Uterus (tissue), 4 donors: Measurements from ENCODE around the gene ZNF581. TPM values are rescaled to one million over a fixed set of nuclear protein-coding genes. Genes with fewer than 3 reads are reported as not detected.

Source experiments
- DNase-seq, 2 donors: peaks; one replicate each; pipeline ENCODE4 v3.0.0-alpha.2; 2019 to 2020
- H3K27ac ChIP-seq, 2 donors: fragments of 200-600 bp; sonication (generic); 1 replicate in 1 of 2; 2 replicates in 1 of 2; pipeline ENCODE4 v1.5.1; 2016 to 2018
- H3K27me3 ChIP-seq, 2 donors: fragments of 200-600 bp; sonication (generic); one replicate each; pipeline ENCODE4 v1.5.1; 2018 to 2019; ENCODE audit warnings: control low read depth in 1 of 2
- H3K36me3 ChIP-seq, 2 donors: fragments of 200-600 bp; sonication (generic); one replicate each; pipeline ENCODE4 v1.5.1; 2019; ENCODE audit warnings: control low read depth in 1 of 2
- H3K4me1 ChIP-seq, 2 donors: fragments of 200-600 bp; sonication (generic); one replicate each; pipeline ENCODE4 v1.5.1; 2018 to 2019; ENCODE audit warnings: control low read depth in 1 of 2
- H3K4me3 ChIP-seq, 2 donors: fragments of 200-600 bp; sonication (generic); 1 replicate in 1 of 2; 2 replicates in 1 of 2; pipeline ENCODE4 v1.5.1; 2018 to 2019; ENCODE audit warnings: mild to moderate bottlenecking in 1 of 2
- H3K9me3 ChIP-seq, 2 donors: fragments of 200-600 bp; sonication (generic); one replicate each; pipeline ENCODE4 v1.5.1; 2019; ENCODE audit warnings: control low read depth in 1 of 2
- POLR2A ChIP-seq, 2 donors: fragments of 450-650 bp; IDR thresholded peaks; one replicate each; pipeline ENCODE4 v1.6.1; 2016; ENCODE audit warnings: antibody characterized with exemption in 2 of 2, mild to moderate bottlenecking in 1 of 2, moderate library complexity in 1 of 2
- intact Hi-C: fragments of 100-400 bp; cut with DNase I; formaldehyde crosslinking; loops from one replicate; pipeline ENCODE4 v1.15.1; 2023; ENCODE audit warnings: low total_unique reads
- total RNA-seq, 4 donors: library from RNA; depleted of rRNA in 3 of 4; stranded (reverse); fragments of >200 nt in 3 of 4; gene quantifications; one replicate each; pipeline versions ENCODE4 v1.1.0 to v1.2.4, GENCODE V29; 2014 to 2023
- TF ChIP-seq, protein P1 (sequence below), 4 experiments: fragments of 200-600 bp in 2 of 4; fragments of 450-650 bp in 2 of 4; sonication (generic) in 2 of 4; IDR thresholded peaks; one replicate each; pipeline ENCODE4 v1.5.1; 2016 to 2019; ENCODE audit warnings: antibody characterized with exemption in 4 of 4, mild to moderate bottlenecking in 2 of 4, moderate library complexity in 1 of 4
- donor health status: DM: yes; HTN: yes; CAD: no.

ZNF581 gene
- total RNA-seq, 4 donors from 2014 or later = 2.8 to 30.3 (median 12.8) TPM

DNA sequence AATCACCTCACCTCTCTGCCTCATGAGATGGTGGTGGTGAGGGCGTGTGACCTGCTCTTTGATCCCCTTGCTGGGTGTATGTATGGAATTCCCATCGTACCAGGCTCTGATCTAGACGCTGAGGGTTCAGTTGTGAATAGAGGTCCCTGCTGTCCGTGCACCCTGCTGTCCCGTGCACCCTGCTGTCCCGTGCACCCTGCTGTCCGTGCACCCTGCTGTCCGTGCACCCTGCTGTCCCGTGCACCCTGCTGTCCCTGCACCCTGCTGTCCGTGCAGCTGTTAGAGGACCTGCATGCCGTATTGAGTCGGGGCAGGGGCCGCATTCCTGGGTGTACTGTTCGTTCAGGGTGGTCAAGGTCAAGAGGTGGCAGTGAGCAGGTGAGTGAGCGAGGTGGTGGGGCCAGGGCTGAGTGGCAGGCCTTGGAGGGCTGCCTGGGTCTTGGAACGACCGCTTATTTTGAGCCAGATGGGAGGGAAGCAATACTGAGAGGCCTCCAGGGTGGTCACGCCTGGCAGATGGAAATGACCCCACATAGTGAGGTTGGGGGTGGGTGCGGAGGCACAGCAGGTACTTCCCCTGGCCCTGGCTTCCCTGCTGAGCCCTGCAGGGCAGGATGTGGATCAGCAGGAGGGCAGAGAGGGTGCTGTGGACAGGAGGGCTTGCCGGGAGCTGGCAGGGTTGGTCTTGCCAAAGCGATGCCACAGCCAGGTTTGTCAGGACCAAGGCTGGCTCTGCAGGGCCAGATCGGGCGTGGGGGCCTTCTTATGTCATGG lies 27.0 kb downstream of the ZNF581 start:
- H3K27ac ChIP-seq = no peak overlapping the region
- H3K4me1 ChIP-seq = peaks cover 0 to 7% of the 10 kb centered on the region in 2 donors
- intact Hi-C loops = no loop called here
- no peak overlapping the region for H3K4me3 ChIP-seq
- H3K27me3 ChIP-seq = no peaks in the 10 kb centered on the region
- no peak for TF ChIP-seq POLR2A (IDR thresholded peaks at IDR 0.05)
- TF ChIP-seq, protein P1, sequence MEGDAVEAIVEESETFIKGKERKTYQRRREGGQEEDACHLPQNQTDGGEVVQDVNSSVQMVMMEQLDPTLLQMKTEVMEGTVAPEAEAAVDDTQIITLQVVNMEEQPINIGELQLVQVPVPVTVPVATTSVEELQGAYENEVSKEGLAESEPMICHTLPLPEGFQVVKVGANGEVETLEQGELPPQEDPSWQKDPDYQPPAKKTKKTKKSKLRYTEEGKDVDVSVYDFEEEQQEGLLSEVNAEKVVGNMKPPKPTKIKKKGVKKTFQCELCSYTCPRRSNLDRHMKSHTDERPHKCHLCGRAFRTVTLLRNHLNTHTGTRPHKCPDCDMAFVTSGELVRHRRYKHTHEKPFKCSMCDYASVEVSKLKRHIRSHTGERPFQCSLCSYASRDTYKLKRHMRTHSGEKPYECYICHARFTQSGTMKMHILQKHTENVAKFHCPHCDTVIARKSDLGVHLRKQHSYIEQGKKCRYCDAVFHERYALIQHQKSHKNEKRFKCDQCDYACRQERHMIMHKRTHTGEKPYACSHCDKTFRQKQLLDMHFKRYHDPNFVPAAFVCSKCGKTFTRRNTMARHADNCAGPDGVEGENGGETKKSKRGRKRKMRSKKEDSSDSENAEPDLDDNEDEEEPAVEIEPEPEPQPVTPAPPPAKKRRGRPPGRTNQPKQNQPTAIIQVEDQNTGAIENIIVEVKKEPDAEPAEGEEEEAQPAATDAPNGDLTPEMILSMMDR (IDR thresholded peaks at IDR 0.05) = no peak
- no peak for DNase-seq
- no peaks in the 10 kb centered on the region for H3K36me3 ChIP-seq
- no peaks in the 10 kb centered on the region for H3K9me3 ChIP-seq

DNA sequence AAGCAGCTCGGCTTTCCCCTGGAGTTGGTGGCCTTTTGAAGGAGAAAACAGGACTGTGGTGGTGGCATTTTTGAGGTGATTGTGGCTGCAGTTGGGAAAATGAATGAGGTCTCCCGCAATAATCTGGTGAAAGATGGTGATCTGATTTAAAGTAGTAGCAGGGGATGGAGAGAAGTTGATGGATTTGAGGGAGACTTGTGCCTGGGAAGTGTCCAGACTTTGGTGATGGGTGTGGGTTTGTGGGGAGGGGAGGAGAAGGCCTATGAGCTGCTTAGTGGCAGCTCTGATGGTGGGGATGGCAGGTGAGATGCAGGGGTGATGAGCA lies 27.6 kb downstream of the ZNF581 start:
- Histone ChIP-seq H3K4me1 (peaks cover 0 to 7% of the 10 kb centered on the region in 2 donors), H3K9me3 (no peaks in the 10 kb centered on the region), H3K36me3 (no peaks in the 10 kb centered on the region), H3K4me3 (no peak overlapping the region), H3K27ac (no peak overlapping the region), H3K27me3 (no peaks in the 10 kb centered on the region)
- no peak for DNase-seq
- TF ChIP-seq, protein P1 (IDR thresholded peaks at IDR 0.05) = no peak
- no peak for TF ChIP-seq POLR2A (IDR thresholded peaks at IDR 0.05)
- intact Hi-C loops = no loop called here

DNA sequence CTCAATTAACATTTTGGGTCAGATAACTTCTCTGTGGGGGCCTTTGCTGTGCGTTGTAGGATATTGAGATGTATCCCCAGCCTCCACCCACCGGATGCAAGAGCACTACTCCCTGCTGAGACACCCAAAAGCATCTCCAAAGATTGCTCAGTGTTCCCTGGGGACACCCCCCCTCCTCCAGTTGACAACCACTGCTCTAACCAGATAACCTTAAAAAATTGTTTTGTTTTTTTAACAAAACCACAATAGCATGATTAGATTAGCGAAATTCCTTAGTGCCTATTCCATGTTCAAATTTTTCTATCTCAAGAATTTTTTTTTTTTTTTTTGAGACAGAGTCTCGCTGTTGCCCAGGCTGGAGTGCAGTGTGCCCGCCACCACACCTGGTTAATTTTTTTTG lies 29.0 kb downstream of the ZNF581 start:
- Histone ChIP-seq H3K27me3 (no peaks in the 10 kb centered on the region), H3K36me3 (no peaks in the 10 kb centered on the region), H3K4me1 (peaks cover 7 to 13% of the 10 kb centered on the region in 2 donors), H3K4me3 (no peak overlapping the region), H3K9me3 (no peaks in the 10 kb centered on the region), H3K27ac (no peak overlapping the region)
- intact Hi-C loops = no loop called here
- TF ChIP-seq, protein P1 (IDR thresholded peaks at IDR 0.05) = no peak
- TF ChIP-seq POLR2A (IDR thresholded peaks at IDR 0.05) = no peak
- DNase-seq = no peak

DNA sequence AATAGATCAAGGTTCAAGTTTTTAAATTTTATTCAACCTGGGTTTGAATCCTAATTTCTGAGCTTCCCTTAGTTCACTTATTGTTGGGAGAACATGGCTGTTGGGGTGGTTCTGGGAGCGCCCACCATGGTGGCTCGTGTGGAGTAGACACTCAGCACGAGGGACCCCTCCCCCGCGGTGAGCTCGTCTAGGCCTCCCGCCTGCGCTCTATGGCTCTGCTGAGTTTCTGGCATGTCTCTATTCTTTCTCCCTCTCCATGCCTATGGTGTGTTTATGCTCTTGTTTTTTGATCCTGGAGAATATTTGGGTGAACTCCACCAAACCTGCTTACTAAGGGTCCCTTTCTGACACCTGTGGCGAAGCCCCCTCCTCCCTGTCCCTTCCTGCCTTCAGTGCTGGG lies 30.0 kb downstream of the ZNF581 start:
- Histone ChIP-seq H3K9me3 (no peaks in the 10 kb centered on the region), H3K27ac (no peak overlapping the region), H3K36me3 (no peaks in the 10 kb centered on the region), H3K4me1 (peaks cover 7 to 21% of the 10 kb centered on the region in 2 donors), H3K4me3 (no peak overlapping the region), H3K27me3 (no peaks in the 10 kb centered on the region)
- no peak for DNase-seq
- intact Hi-C loops = no loop called here
- TF ChIP-seq POLR2A (IDR thresholded peaks at IDR 0.05) = no peak
- TF ChIP-seq, protein P1 (IDR thresholded peaks at IDR 0.05) = no peak

DNA sequence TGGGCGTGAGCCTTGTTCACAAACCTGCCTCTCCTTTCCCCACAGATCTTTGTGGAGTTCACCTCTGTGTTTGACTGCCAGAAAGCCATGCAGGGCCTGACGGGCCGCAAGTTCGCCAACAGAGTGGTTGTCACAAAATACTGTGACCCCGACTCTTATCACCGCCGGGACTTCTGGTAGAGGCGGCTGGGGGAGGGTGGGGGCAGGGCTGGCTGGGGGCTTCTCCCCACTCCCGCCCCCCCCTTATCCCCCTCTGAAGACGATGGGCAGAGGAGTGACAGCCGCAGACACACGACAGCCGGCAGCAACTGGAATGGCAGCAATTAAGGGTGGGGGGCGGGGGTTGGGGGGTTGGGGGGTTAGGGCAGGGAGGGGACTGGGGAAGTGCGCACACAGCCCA lies 30.4 kb downstream of the ZNF581 start:
- intact Hi-C loops = no loop called here
- no peaks in the 10 kb centered on the region for H3K9me3 ChIP-seq
- H3K27me3 ChIP-seq = no peaks in the 10 kb centered on the region
- no peak for TF ChIP-seq POLR2A (IDR thresholded peaks at IDR 0.05)
- TF ChIP-seq, protein P1 (IDR thresholded peaks at IDR 0.05) = no peak
- no peaks in the 10 kb centered on the region for H3K36me3 ChIP-seq
- no peak overlapping the region for H3K27ac ChIP-seq
- DNase-seq = no peak
- H3K4me3 ChIP-seq = no peak overlapping the region
- H3K4me1 ChIP-seq = peaks cover 7 to 21% of the 10 kb centered on the region in 2 donors
